Measurements from ENCODE around the gene FGF11. TPM values are rescaled to one million over a fixed set of nuclear protein-coding genes. Genes with fewer than 3 reads are reported as not detected.
A peak's percentile ranks its signal among the peaks of the same experiment; 100 is the strongest.

Gene FGF11
- total and polyA plus RNA-seq, 2 of the 13 experiments (the other 11 are each of a cell fraction or from before 2014, with no cell fraction given), result 0.20 to 7.6 TPM

- no peak for TF ChIP-seq HMGXB3 (CRISPR knock-in tag; IDR thresholded peaks at IDR 0.05; ENCODE audit: borderline replicate concordance)
- peak; percentile 61; the same call in 1 of the 2 replicates for TF ChIP-seq HIC2 (CRISPR knock-in tag; IDR thresholded peaks at IDR 0.05; ENCODE audit: low read depth)
- TF ChIP-seq ZNF205 (CRISPR knock-in tag; IDR thresholded peaks at IDR 0.05), result 0 out of 2 replicates have a peak, but pooled peaks have one; percentile 31
- TF ChIP-seq RARG (CRISPR knock-in tag; IDR thresholded peaks at IDR 0.05; ENCODE audit: low read depth), result no peak
- TF ChIP-seq ZBTB20 (CRISPR knock-in tag; IDR thresholded peaks at IDR 0.05; ENCODE audit: borderline replicate concordance, low read depth), result 0 out of 2 replicates have a peak, but pooled peaks have one; percentile 55
- TF ChIP-seq MIER3 (CRISPR knock-in tag; IDR thresholded peaks at IDR 0.05; ENCODE audit: borderline replicate concordance), result peak; percentile 44; the same call in 1 of the 2 replicates
- TF ChIP-seq MLXIP (CRISPR knock-in tag; IDR thresholded peaks at IDR 0.05; ENCODE audit: borderline replicate concordance), result no peak
- no peak for TF ChIP-seq FOXM1 (CRISPR knock-in tag; IDR thresholded peaks at IDR 0.05)
- TF ChIP-seq KDM2A (CRISPR knock-in tag; IDR thresholded peaks at IDR 0.05; ENCODE audit: borderline replicate concordance, low read depth), result peak; percentile 58
- peak; percentile 65 for TF ChIP-seq PHF8 (CRISPR knock-in tag; IDR thresholded peaks at IDR 0.05)
- peak; percentile 62; the same call in 1 of the 2 replicates for TF ChIP-seq ZGPAT (CRISPR knock-in tag; IDR thresholded peaks at IDR 0.05)
- TF ChIP-seq ZBTB2 (CRISPR knock-in tag; IDR thresholded peaks at IDR 0.05; ENCODE audit: low read depth), result peak; percentile 82
- no peak for TF ChIP-seq ZSCAN21 (CRISPR knock-in tag; IDR thresholded peaks at IDR 0.05; ENCODE audit: borderline replicate concordance)
- TF ChIP-seq ZNF383 (CRISPR knock-in tag; IDR thresholded peaks at IDR 0.05; ENCODE audit: borderline replicate concordance), result no peak
- 0 out of 2 replicates have a peak, but pooled peaks have one; percentile 72 for TF ChIP-seq ZNF564 (CRISPR knock-in tag; IDR thresholded peaks at IDR 0.05)
- TF ChIP-seq AHR (CRISPR knock-in tag; IDR thresholded peaks at IDR 0.05), result no peak
These were observed 44.7 kb upstream of the FGF11 start, which contains the start of gene PLSCR3 (continued) for GRCh38 chr17:7394452-7395191.

All from HepG2 (cell line).